GM12878 (cell line): Measurements from ENCODE around the gene COBLL1. TPM values are rescaled to one million over a fixed set of nuclear protein-coding genes. Genes with fewer than 3 reads are reported as not detected.

Experiments
- ATAC-seq: fragments of 200-7000 bp; cut with Tn5 transposase; 3 replicates; pipeline ENCODE4 v1.9.1; 2020; ENCODE audit warnings: mild to moderate bottlenecking, moderate library complexity
- BruUV-seq: library from RNA; stranded (reverse); fragments of 400-500 nt; replicated peaks from 2 replicates; lab custom pipeline; 2021; lab: Mats Ljungman, UMichigan
- CTCF ChIA-PET: fragments of 300-600 bp; sonication (Branson Sonifier 250); formaldehyde crosslinking; extraction: SDS; loops from one replicate; lab custom pipeline; 2021; ENCODE audit warnings: inconsistent platforms; lab: Yijun Ruan, JAX
- POLR2A ChIA-PET: fragments of 350-600 bp; formaldehyde crosslinking; extraction: SDS; loops from one replicate; lab custom pipeline; 2021; ENCODE audit warnings: inconsistent platforms; lab: Charles Lee
- RAD21 ChIA-PET: fragments of 300-600 bp; sonication (Branson Sonifier 250); formaldehyde crosslinking; loops from one replicate; lab custom pipeline; 2023; ENCODE audit warnings: antibody characterized with exemption; ENCODE audit not compliant: unreplicated experiment; lab: Charles Lee
- SMC1A ChIA-PET: fragments of 300-600 bp; sonication (Branson Sonifier 250); formaldehyde crosslinking; loops from one replicate; lab custom pipeline; 2023; ENCODE audit not compliant: unreplicated experiment, uncharacterized antibody; lab: Charles Lee
- DNase-seq: peaks from one replicate; pipeline ENCODE4 v3.0.0-alpha.2; 2011; ENCODE audit warnings: low read depth, low spot score
- FAIRE-seq: peaks from 3 replicates; lab custom pipeline; 2011; peaks lifted over from hg19 to GRCh38; lab: Jason Lieb, UNC
- H2AFZ ChIP-seq: 2 replicates; pipeline ENCODE4 v1.6.0; 2011; ENCODE audit warnings: low read depth, low read length, control low read depth; ENCODE audit not compliant: control insufficient read depth
- H3K27ac ChIP-seq: 2 replicates; pipeline ENCODE4 v1.5.1; 2011; ENCODE audit warnings: control low read depth; ENCODE audit not compliant: control insufficient read depth, insufficient read depth
- H3K27me3 ChIP-seq, 2 experiments: replicated peaks in 1 of 2; 2 replicates each; pipeline versions ENCODE4 v1.6.0 to v1.6.1; 2011; ENCODE audit warnings: low read length in 1 of 2; ENCODE audit not compliant: control insufficient read depth in 2 of 2, insufficient read depth in 2 of 2
- H3K36me3 ChIP-seq, 2 experiments: 2 replicates each; pipeline ENCODE4 v1.5.1; 2011; ENCODE audit warnings: low read length in 1 of 2; ENCODE audit not compliant: control insufficient read depth in 2 of 2, insufficient read depth in 2 of 2
- H3K4me1 ChIP-seq: 2 replicates; pipeline ENCODE4 v1.6.1; 2011; ENCODE audit warnings: mild to moderate bottlenecking, low read length, moderate library complexity, mixed read lengths; ENCODE audit not compliant: control insufficient read depth, insufficient read depth
- H3K4me2 ChIP-seq: 2 replicates; pipeline ENCODE4 v1.6.0; 2011; ENCODE audit warnings: control low read depth; ENCODE audit not compliant: control insufficient read depth, insufficient read depth
- H3K4me3 ChIP-seq: fragments of 200-600 bp; sonication (generic); 2 replicates; pipeline ENCODE4 v1.5.1; 2016
- H3K79me2 ChIP-seq: 2 replicates; pipeline ENCODE4 v1.6.0; 2011; ENCODE audit warnings: low read length; ENCODE audit not compliant: control insufficient read depth, insufficient read depth
- H3K9ac ChIP-seq: 2 replicates; pipeline ENCODE4 v1.8.0; 2011; ENCODE audit warnings: low read length, control low read depth, mixed read lengths; ENCODE audit not compliant: control insufficient read depth, insufficient read depth
- H3K9me3 ChIP-seq: replicated peaks from 3 replicates; pipeline ENCODE4 v1.5.1; 2011; ENCODE audit warnings: mild to moderate bottlenecking, low read length; ENCODE audit not compliant: control insufficient read depth, insufficient read depth
- H4K20me1 ChIP-seq: 2 replicates; pipeline ENCODE4 v1.6.0; 2011; ENCODE audit not compliant: control insufficient read depth, insufficient read depth
- CUX1 ChIP-seq: IDR thresholded peaks from 2 replicates; pipeline ENCODE4 v1.6.1; 2012; ENCODE audit warnings: improper control_type of control experiment, low read depth, low read length; ENCODE audit not compliant: insufficient replicate concordance
- ETV6 ChIP-seq, 2 experiments: fragments of 450-650 bp in 1 of 2; IDR thresholded peaks in 1 of 2; conservative IDR thresholded peaks in 1 of 2; 2 replicates each; pipeline ENCODE4 v1.6.1; 2014; ENCODE audit warnings: antibody characterized with exemption in 1 of 2, borderline replicate concordance in 1 of 2, low read depth in 1 of 2, mild to moderate bottlenecking in 1 of 2, moderate library complexity in 1 of 2
- IKZF1 ChIP-seq: fragments of 450-650 bp; conservative IDR thresholded peaks from 2 replicates; pipeline ENCODE4 v1.6.1; 2017; ENCODE audit warnings: antibody characterized with exemption, mild to moderate bottlenecking
- MTA3 ChIP-seq: IDR thresholded peaks from 2 replicates; pipeline ENCODE4 v1.6.1; 2012; ENCODE audit warnings: low read length, inconsistent platforms, borderline replicate concordance
- SREBF1 ChIP-seq: IDR thresholded peaks from 2 replicates; pipeline ENCODE4 v1.6.1; 2012; ENCODE audit warnings: mild to moderate bottlenecking, low read length
- ZNF622 ChIP-seq: fragments of 450-650 bp; IDR thresholded peaks from 2 replicates; pipeline ENCODE4 v1.6.1; 2017; ENCODE audit warnings: mild to moderate bottlenecking, inconsistent platforms
- WGBS: methylation state at CpG from one replicate; pipeline ENCODE4 v1.1.6; 2016; ENCODE audit warnings: low lambda C conversion rate; ENCODE audit not compliant: insufficient replicate concordance, insufficient coverage; ENCODE audit errors: missing lambda C conversion rate; 5-methylcytosine and 5-hydroxymethylcytosine counted together
- in situ Hi-C: fragments of 300-500 bp; cut with MboI; formaldehyde crosslinking; loops from 9 replicates; pipeline ENCODE4 v1.14.3; 2018; ENCODE audit warnings: mixed read lengths
- intact Hi-C: fragments of 100-400 bp; cut with micrococcal nuclease; formaldehyde crosslinking; loops from one replicate; pipeline ENCODE4 v1.14.2; 2022; ENCODE audit not compliant: unreplicated experiment
- polyA plus RNA-seq, 11 experiments: library from polyadenylated mRNA; depleted of rRNA in 4 of 11; unstranded in 6 of 11; stranded (reverse) in 5 of 11; fragments of >200 nt; fragmentation: Nextera tagmentation in 4 of 11; fragmentation: Illumina TruSeq in 1 of 11; extraction: Ambion mirVana in 4 of 11; extraction: Trizol in 1 of 11; gene quantifications; 1 replicate in 1 of 11; 2 replicates in 10 of 11; pipeline versions ENCODE4 v1.2.1 to v1.2.3, GENCODE V29; 2011 to 2016; ENCODE audit warnings: inconsistent platforms in 2 of 11, missing spikeins in 2 of 11, low read depth in 1 of 11
- total RNA-seq, 4 experiments: library from RNA; depleted of rRNA in 3 of 4; stranded (reverse); fragments of >200 nt in 3 of 4; fragmentation: Illumina TruSeq in 1 of 4; extraction: Trizol in 1 of 4; gene quantifications; 2 replicates each; pipeline versions ENCODE4 v1.2.1 to v1.2.3, GENCODE V29; 2013 to 2021
- TF ChIP-seq, protein P1 (sequence below): fragments of 450-650 bp; formaldehyde crosslinking; IDR thresholded peaks from 2 replicates; pipeline ENCODE4 v1.4.0; 2020; ENCODE audit warnings: mild to moderate bottlenecking, moderate library complexity

Gene COBLL1
- total and polyA plus RNA-seq, 10 of the 15 experiments (the other 5 are each of a cell fraction or from before 2014, with no cell fraction given) = 0.46 TPM; not detected in 9

GRCh38 chr2:164780611-164781178 is 60.9 kb downstream of the COBLL1 start:
- H3K79me2 ChIP-seq = no peaks in the 10 kb centered on the region
- intact Hi-C loops = no loop called here
- no peak for FAIRE-seq
- in situ Hi-C loops = no loop called here
- no peak for ATAC-seq
- no peak overlapping the region for H3K27ac ChIP-seq
- H3K4me2 ChIP-seq = no peak overlapping the region
- no peak for TF ChIP-seq ETV6 (conservative IDR thresholded peaks at IDR 0.05 in 1 of 2, IDR thresholded peaks at IDR 0.05 in 1 of 2; ENCODE audit: borderline replicate concordance in 1 of 2, low read depth in 1 of 2)
- no peak for TF ChIP-seq MTA3
- TF ChIP-seq IKZF1 = no peak
- no peak for TF ChIP-seq SREBF1
- TF ChIP-seq, protein P1, sequence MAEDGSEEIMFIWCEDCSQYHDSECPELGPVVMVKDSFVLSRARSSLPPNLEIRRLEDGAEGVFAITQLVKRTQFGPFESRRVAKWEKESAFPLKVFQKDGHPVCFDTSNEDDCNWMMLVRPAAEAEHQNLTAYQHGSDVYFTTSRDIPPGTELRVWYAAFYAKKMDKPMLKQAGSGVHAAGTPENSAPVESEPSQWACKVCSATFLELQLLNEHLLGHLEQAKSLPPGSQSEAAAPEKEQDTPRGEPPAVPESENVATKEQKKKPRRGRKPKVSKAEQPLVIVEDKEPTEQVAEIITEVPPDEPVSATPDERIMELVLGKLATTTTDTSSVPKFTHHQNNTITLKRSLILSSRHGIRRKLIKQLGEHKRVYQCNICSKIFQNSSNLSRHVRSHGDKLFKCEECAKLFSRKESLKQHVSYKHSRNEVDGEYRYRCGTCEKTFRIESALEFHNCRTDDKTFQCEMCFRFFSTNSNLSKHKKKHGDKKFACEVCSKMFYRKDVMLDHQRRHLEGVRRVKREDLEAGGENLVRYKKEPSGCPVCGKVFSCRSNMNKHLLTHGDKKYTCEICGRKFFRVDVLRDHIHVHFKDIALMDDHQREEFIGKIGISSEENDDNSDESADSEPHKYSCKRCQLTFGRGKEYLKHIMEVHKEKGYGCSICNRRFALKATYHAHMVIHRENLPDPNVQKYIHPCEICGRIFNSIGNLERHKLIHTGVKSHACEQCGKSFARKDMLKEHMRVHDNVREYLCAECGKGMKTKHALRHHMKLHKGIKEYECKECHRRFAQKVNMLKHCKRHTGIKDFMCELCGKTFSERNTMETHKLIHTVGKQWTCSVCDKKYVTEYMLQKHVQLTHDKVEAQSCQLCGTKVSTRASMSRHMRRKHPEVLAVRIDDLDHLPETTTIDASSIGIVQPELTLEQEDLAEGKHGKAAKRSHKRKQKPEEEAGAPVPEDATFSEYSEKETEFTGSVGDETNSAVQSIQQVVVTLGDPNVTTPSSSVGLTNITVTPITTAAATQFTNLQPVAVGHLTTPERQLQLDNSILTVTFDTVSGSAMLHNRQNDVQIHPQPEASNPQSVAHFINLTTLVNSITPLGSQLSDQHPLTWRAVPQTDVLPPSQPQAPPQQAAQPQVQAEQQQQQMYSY (CRISPR knock-in tag) = no peak
- TF ChIP-seq ZNF622 = no peak
- no peak for TF ChIP-seq CUX1
- POLR2A ChIA-PET = no interaction called here
- H4K20me1 ChIP-seq = no peaks in the 10 kb centered on the region
- H3K27me3 ChIP-seq = peaks cover 0 to 2% of the 10 kb centered on the region in 2 experiments; a peak in 3 of 4 replicates
- no peaks in the 10 kb centered on the region for H3K36me3 ChIP-seq
- H3K9ac ChIP-seq = no peak overlapping the region
- RAD21 ChIA-PET = no interaction called here
- no peak for DNase-seq
- H3K4me3 ChIP-seq = no peak overlapping the region
- H3K9me3 ChIP-seq = no peaks in the 10 kb centered on the region; the same call in 2 of the 3 replicates
- WGBS = 53% methylated on average over 9 of the region's 9 CpGs
- no TSS peak for BruUV-seq
- SMC1A ChIA-PET = no interaction called here
- H2AFZ ChIP-seq = no peak overlapping the region
- CTCF ChIA-PET = interaction anchor here (1.1 kb wide), 1 partner anchor 19 kb away, joined by 3 read pairs; no protein-coding TSS in a partner anchor
- no peaks in the 10 kb centered on the region for H3K4me1 ChIP-seq
